Thymus (tissue), 11 donors: Measurements from ENCODE around the gene PRDM15. TPM values are rescaled to one million over a fixed set of nuclear protein-coding genes. Genes with fewer than 3 reads are reported as not detected.

Experiments used
- DNase-seq, 9 donors: peaks; one replicate each; pipeline ENCODE4 v3.0.0-alpha.2; 2013; ENCODE audit warnings: low spot score in 9 of 9, low read depth in 6 of 9, missing footprints in 1 of 9
- H3K27ac ChIP-seq, 2 donors: one replicate each; pipeline ENCODE4 v1.5.1; 2013; ENCODE audit warnings: control low read depth in 1 of 2, low read depth in 1 of 2, low read length in 1 of 2, mild to moderate bottlenecking in 1 of 2, moderate library complexity in 1 of 2
- H3K27me3 ChIP-seq, 2 donors: one replicate each; pipeline ENCODE4 v1.5.1; 2013; ENCODE audit warnings: low read length in 1 of 2; ENCODE audit not compliant: control insufficient read depth in 2 of 2, insufficient read depth in 1 of 2
- H3K36me3 ChIP-seq, 2 donors: one replicate each; pipeline ENCODE4 v1.5.1; 2013; ENCODE audit warnings: low read length in 1 of 2, mild to moderate bottlenecking in 1 of 2, moderate library complexity in 1 of 2; ENCODE audit not compliant: control insufficient read depth in 2 of 2, insufficient read depth in 2 of 2
- H3K4me1 ChIP-seq, 2 donors: one replicate each; pipeline ENCODE4 v1.5.1; 2013; ENCODE audit warnings: low read length in 2 of 2; ENCODE audit not compliant: control insufficient read depth in 2 of 2, insufficient read depth in 2 of 2
- H3K4me3 ChIP-seq, 2 donors: one replicate each; pipeline ENCODE4 v1.5.1; 2013; ENCODE audit warnings: low read length in 2 of 2, control low read depth in 1 of 2, mild to moderate bottlenecking in 1 of 2
- H3K9me3 ChIP-seq, 2 donors: one replicate each; pipeline ENCODE4 v1.5.1; 2013; ENCODE audit warnings: low read length in 1 of 2, mild to moderate bottlenecking in 1 of 2; ENCODE audit not compliant: control insufficient read depth in 2 of 2, insufficient read depth in 1 of 2
- WGBS: extraction: QIAGEN DNeasy Blood & Tissue Kit; methylation state at CpG from one replicate; pipeline ENCODE4 v1.1.7; 2013; 5-methylcytosine and 5-hydroxymethylcytosine counted together
- polyA plus RNA-seq: library from polyadenylated mRNA; stranded (reverse); fragments of 200-250 nt; gene quantifications from one replicate; pipeline ENCODE4 v1.2.3, GENCODE V29; 2013
- total RNA-seq: library from RNA; stranded (reverse); fragments of 120-200 nt; gene quantifications from one replicate; pipeline ENCODE4 v1.2.4, GENCODE V29; 2013
- donor health status: healthy.

Gene PRDM15
- total and polyA plus RNA-seq, 2 donors = 4.0 to 6.1 TPM

GRCh38 chr21:41880153-41880552 lies 1.0 kb upstream of the PRDM15 start:
- no peak overlapping the region for H3K27ac ChIP-seq
- peak overlapping the region; percentile 60 to 91 for H3K4me3 ChIP-seq
- H3K36me3 ChIP-seq = peaks cover 0 to 2% of the 10 kb centered on the region in 2 donors
- peaks cover 19 to 33% of the 10 kb centered on the region in 2 donors for H3K4me1 ChIP-seq
- WGBS = 90% methylated on average over 9 of the region's 9 CpGs
- no peak for DNase-seq
- H3K27me3 ChIP-seq = no peaks in the 10 kb centered on the region
- H3K9me3 ChIP-seq = no peaks in the 10 kb centered on the region

- Histone ChIP-seq H3K9me3 (no peaks in the 10 kb centered on the region), H3K27ac (peak overlapping the region in 1 of 2 donors; percentile 85), H3K4me3 (peak overlapping the region; percentile 84 to 91), H3K4me1 (peaks cover 14 to 21% of the 10 kb centered on the region in 2 donors), H3K36me3 (peaks cover 0 to 4% of the 10 kb centered on the region in 2 donors), H3K27me3 (no peaks in the 10 kb centered on the region)
- DNase-seq = peak in 7 of 9 donors; percentile 69 to 92 (median 76)
- under 1% methylated on average over 65 of the region's 65 CpGs for WGBS
These were observed 334 bp downstream of the PRDM15 start for GRCh38 chr21:41878831-41879189.

GRCh38 chr21:41877901-41878830 lies 978 bp downstream of the PRDM15 start:
- 1% methylated on average over 48 of the region's 48 CpGs for WGBS
- H3K4me3 ChIP-seq = peak overlapping the region; percentile 84 to 91
- no peaks in the 10 kb centered on the region for H3K27me3 ChIP-seq
- peaks cover 14 to 21% of the 10 kb centered on the region in 2 donors for H3K4me1 ChIP-seq
- H3K36me3 ChIP-seq = peaks cover 0 to 2% of the 10 kb centered on the region in 2 donors
- H3K9me3 ChIP-seq = no peaks in the 10 kb centered on the region
- H3K27ac ChIP-seq = peak overlapping the region; percentile 64 to 67
- DNase-seq = peak in 6 of 9 donors; percentile 40 to 67 (median 43)

GRCh38 chr21:41876928-41877652 lies 2.1 kb downstream of the PRDM15 start:
- H3K9me3 ChIP-seq = no peaks in the 10 kb centered on the region
- H3K36me3 ChIP-seq = peaks cover 0 to 3% of the 10 kb centered on the region in 2 donors
- no peak for DNase-seq
- H3K4me1 ChIP-seq = peaks cover 14 to 21% of the 10 kb centered on the region in 2 donors
- no peak overlapping the region for H3K27ac ChIP-seq
- WGBS = 92% methylated on average over 11 of the region's 11 CpGs
- H3K27me3 ChIP-seq = no peaks in the 10 kb centered on the region
- peak overlapping the region in 1 of 2 donors; percentile 1 for H3K4me3 ChIP-seq

- 94% methylated on average over 8 of the region's 8 CpGs for WGBS
- Histone ChIP-seq H3K27ac (no peak overlapping the region), H3K36me3 (peaks cover 0 to 4% of the 10 kb centered on the region in 2 donors), H3K4me1 (peaks cover 14 to 21% of the 10 kb centered on the region in 2 donors), H3K4me3 (no peak overlapping the region), H3K27me3 (no peaks in the 10 kb centered on the region), H3K9me3 (no peaks in the 10 kb centered on the region)
- no peak for DNase-seq
These were observed 2.7 kb downstream of the PRDM15 start for GRCh38 chr21:41876396-41876795.

- Histone ChIP-seq H3K36me3 (peaks cover 0 to 6% of the 10 kb centered on the region in 2 donors), H3K27me3 (no peaks in the 10 kb centered on the region), H3K4me3 (no peak overlapping the region), H3K9me3 (no peaks in the 10 kb centered on the region), H3K4me1 (peaks cover 14 to 21% of the 10 kb centered on the region in 2 donors), H3K27ac (no peak overlapping the region)
- no peak for DNase-seq
- 96% methylated on average over 8 of the region's 8 CpGs for WGBS
These were observed 4.1 kb downstream of the PRDM15 start for GRCh38 chr21:41875086-41875485.

GRCh38 chr21:41874611-41875010 lies 4.5 kb downstream of the PRDM15 start:
- Histone ChIP-seq H3K4me3 (no peak overlapping the region), H3K27me3 (no peaks in the 10 kb centered on the region), H3K36me3 (peaks cover 0 to 6% of the 10 kb centered on the region in 2 donors), H3K9me3 (no peaks in the 10 kb centered on the region), H3K27ac (no peak overlapping the region), H3K4me1 (peaks cover 14 to 21% of the 10 kb centered on the region in 2 donors)
- DNase-seq = no peak
- WGBS = 96% methylated on average over 11 of the region's 11 CpGs

- WGBS = 98% methylated on average over 6 of the region's 6 CpGs
- H3K36me3 ChIP-seq = peaks cover 0 to 6% of the 10 kb centered on the region in 2 donors
- H3K27me3 ChIP-seq = no peaks in the 10 kb centered on the region
- H3K4me3 ChIP-seq = no peak overlapping the region
- no peaks in the 10 kb centered on the region for H3K9me3 ChIP-seq
- H3K27ac ChIP-seq = no peak overlapping the region
- H3K4me1 ChIP-seq = peaks cover 14 to 21% of the 10 kb centered on the region in 2 donors
- no peak for DNase-seq
These were observed 5.7 kb downstream of the PRDM15 start for GRCh38 chr21:41873426-41873825.

- peaks cover 14 to 18% of the 10 kb centered on the region in 2 donors for H3K4me1 ChIP-seq
- no peak overlapping the region for H3K4me3 ChIP-seq
- peaks cover 0 to 6% of the 10 kb centered on the region in 2 donors for H3K36me3 ChIP-seq
- no peak overlapping the region for H3K27ac ChIP-seq
- DNase-seq = no peak
- no peaks in the 10 kb centered on the region for H3K9me3 ChIP-seq
- 95% methylated on average over 13 of the region's 13 CpGs for WGBS
- no peaks in the 10 kb centered on the region for H3K27me3 ChIP-seq
These were observed 6.1 kb downstream of the PRDM15 start for GRCh38 chr21:41873005-41873404.
